SU-DHL-6 (cell line): ENCODE data around the gene NME7.

ENCODE experiments used
- H2AFZ ChIP-seq: fragments of 200-600 bp; sonication (generic); 2 replicates; pipeline ENCODE4 v1.6.1; 2014; ENCODE audit warnings: low read depth, mild to moderate bottlenecking, moderate library complexity, mixed read lengths, antibody characterized with exemption, low read length; ENCODE audit not compliant: severe bottlenecking
- H3F3A ChIP-seq: fragments of 200-600 bp; shearing (Covaris generic); 2 replicates; pipeline ENCODE4 v1.6.0; 2016; ENCODE audit warnings: antibody characterized with exemption, mild to moderate bottlenecking; ENCODE audit not compliant: insufficient read depth
- H3K27ac ChIP-seq: fragments of 200-600 bp; sonication (generic); 2 replicates; pipeline ENCODE4 v1.5.1; 2016; ENCODE audit warnings: low read depth, mild to moderate bottlenecking, low read length, moderate library complexity, mixed read lengths
- H3K27me3 ChIP-seq: fragments of 200-600 bp; sonication (generic), shearing (Covaris generic); 2 replicates; pipeline ENCODE4 v1.6.0; 2014; ENCODE audit warnings: mild to moderate bottlenecking, low read length
- H3K36me3 ChIP-seq: fragments of 200-600 bp; sonication (generic); 2 replicates; pipeline ENCODE4 v1.6.1; 2014; ENCODE audit warnings: mild to moderate bottlenecking, low read length, mixed read lengths
- H3K4me2 ChIP-seq: fragments of 300-600, 200-600 bp; shearing (Covaris generic), sonication (generic); 2 replicates; pipeline ENCODE4 v1.6.0; 2014; ENCODE audit warnings: low read length, low read depth, mild to moderate bottlenecking; ENCODE audit not compliant: poor library complexity, severe bottlenecking
- H3K4me3 ChIP-seq: fragments of 200-600 bp; sonication (generic); 2 replicates; pipeline ENCODE4 v1.5.1; 2014; ENCODE audit warnings: antibody characterized with exemption, low read length, mild to moderate bottlenecking, mixed read lengths; ENCODE audit not compliant: insufficient read depth, poor library complexity, severe bottlenecking
- H3K79me2 ChIP-seq: fragments of 200-600 bp; sonication (generic); 2 replicates; pipeline ENCODE4 v1.6.1; 2014; ENCODE audit warnings: mild to moderate bottlenecking, low read length, moderate library complexity; ENCODE audit not compliant: insufficient read depth
- H3K9ac ChIP-seq: fragments of 200-600 bp; sonication (generic); 2 replicates; pipeline ENCODE4 v1.7.0; 2014; ENCODE audit warnings: mild to moderate bottlenecking, low read length
- H3K9me2 ChIP-seq: fragments of 200-600 bp; sonication (generic); replicated peaks from 2 replicates; pipeline ENCODE4 v1.6.1; 2014; ENCODE audit warnings: low read length; ENCODE audit not compliant: insufficient read depth
- H3K9me3 ChIP-seq: fragments of 200-600 bp; sonication (generic); 2 replicates; pipeline ENCODE4 v1.6.1; 2014; ENCODE audit warnings: low read length, mixed read lengths; ENCODE audit not compliant: insufficient read depth
- H4K20me1 ChIP-seq: fragments of 200-600 bp; sonication (generic); 2 replicates; pipeline ENCODE4 v1.6.1; 2014; ENCODE audit warnings: low read depth, mild to moderate bottlenecking, antibody characterized with exemption, low read length, moderate library complexity, mixed read lengths
- CTCF ChIP-seq: fragments of 200-600 bp; sonication (generic); IDR thresholded peaks from one replicate; pipeline ENCODE4 v1.5.1; 2017; ENCODE audit warnings: antibody characterized with exemption, mild to moderate bottlenecking, low read length, moderate library complexity; ENCODE audit not compliant: insufficient read depth, poor library complexity, severe bottlenecking
- EZH2phosphoT487 ChIP-seq: fragments of 200-600 bp; sonication (generic), shearing (Covaris generic); conservative IDR thresholded peaks from 2 replicates; pipeline ENCODE4 v1.6.1; 2018; ENCODE audit warnings: mild to moderate bottlenecking, antibody characterized with exemption, low read length, moderate library complexity, mixed read lengths

The NME7 gene

GRCh38 chr1:169250795-169251194, 116.8 kb downstream of the NME7 start:
- H3K4me3 ChIP-seq, result no peak overlapping the region
- no peaks in the 10 kb centered on the region for H4K20me1 ChIP-seq
- no peaks in the 10 kb centered on the region for H3K36me3 ChIP-seq
- H3K9me3 ChIP-seq, result no peaks in the 10 kb centered on the region
- no peaks in the 10 kb centered on the region for H3K9me2 ChIP-seq
- no peak overlapping the region for H2AFZ ChIP-seq
- H3K79me2 ChIP-seq, result no peaks in the 10 kb centered on the region
- no peaks in the 10 kb centered on the region for H3F3A ChIP-seq
- H3K27me3 ChIP-seq, result no peaks in the 10 kb centered on the region
- no peak for TF ChIP-seq CTCF
- TF ChIP-seq EZH2phosphoT487, result no peak
- no peak overlapping the region for H3K9ac ChIP-seq
- H3K27ac ChIP-seq, result no peak overlapping the region
- H3K4me2 ChIP-seq, result no peak overlapping the region

- Histone ChIP-seq H3K9ac (no peak overlapping the region), H3K9me3 (no peaks in the 10 kb centered on the region), H3K36me3 (no peaks in the 10 kb centered on the region), H3K27me3 (no peaks in the 10 kb centered on the region), H4K20me1 (no peaks in the 10 kb centered on the region), H3F3A (no peaks in the 10 kb centered on the region), H3K4me2 (no peak overlapping the region), H3K27ac (no peak overlapping the region), H3K4me3 (no peak overlapping the region), H2AFZ (no peak overlapping the region), H3K79me2 (no peaks in the 10 kb centered on the region), H3K9me2 (no peaks in the 10 kb centered on the region)
- TF ChIP-seq CTCF (no peak), EZH2phosphoT487 (no peak)
Measured at GRCh38 chr1:169250022-169250421, 117.6 kb downstream of the NME7 start.

GRCh38 chr1:169249611-169250010, 118.0 kb downstream of the NME7 start:
- Histone ChIP-seq H3K9me3 (no peaks in the 10 kb centered on the region), H3K27ac (no peak overlapping the region), H3F3A (no peaks in the 10 kb centered on the region), H3K36me3 (no peaks in the 10 kb centered on the region), H4K20me1 (no peaks in the 10 kb centered on the region), H3K9ac (no peak overlapping the region), H3K4me3 (no peak overlapping the region), H3K27me3 (no peaks in the 10 kb centered on the region), H3K79me2 (no peaks in the 10 kb centered on the region), H3K4me2 (no peak overlapping the region), H3K9me2 (no peaks in the 10 kb centered on the region), H2AFZ (no peak overlapping the region)
- TF ChIP-seq CTCF, result no peak
- TF ChIP-seq EZH2phosphoT487, result no peak

- no peak overlapping the region for H3K9ac ChIP-seq
- H3K9me2 ChIP-seq, result no peaks in the 10 kb centered on the region
- no peak for TF ChIP-seq CTCF
- no peak for TF ChIP-seq EZH2phosphoT487
- no peaks in the 10 kb centered on the region for H3K79me2 ChIP-seq
- H3K36me3 ChIP-seq, result no peaks in the 10 kb centered on the region
- H3K27me3 ChIP-seq, result no peaks in the 10 kb centered on the region
- H2AFZ ChIP-seq, result no peak overlapping the region
- no peak overlapping the region for H3K4me2 ChIP-seq
- H3K27ac ChIP-seq, result no peak overlapping the region
- H3K4me3 ChIP-seq, result no peak overlapping the region
- H4K20me1 ChIP-seq, result no peaks in the 10 kb centered on the region
- no peaks in the 10 kb centered on the region for H3K9me3 ChIP-seq
- H3F3A ChIP-seq, result no peaks in the 10 kb centered on the region
Measured at GRCh38 chr1:169245706-169246105, 121.9 kb downstream of the NME7 start.
